Gastrocnemius medialis (tissue), 4 donors: ENCODE data around the gene CLUH.

Experiments
- CTCF ChIP-seq, 5 experiments: fragments of 450-650 bp in 3 of 5; fragments of 200-600 bp in 2 of 5; sonication (generic) in 2 of 5; IDR thresholded peaks in 4 of 5; conservative IDR thresholded peaks in 1 of 5; 1 replicate in 4 of 5; 2 replicates in 1 of 5; pipeline ENCODE4 v1.5.1; 2016 to 2019; ENCODE audit warnings: antibody characterized with exemption in 5 of 5, mild to moderate bottlenecking in 3 of 5, moderate library complexity in 3 of 5
- POLR2A ChIP-seq, 2 donors: fragments of 450-650 bp; IDR thresholded peaks; one replicate each; pipeline ENCODE4 v1.6.1; 2017; ENCODE audit warnings: antibody characterized with exemption in 2 of 2, mild to moderate bottlenecking in 2 of 2, moderate library complexity in 2 of 2

DNA sequence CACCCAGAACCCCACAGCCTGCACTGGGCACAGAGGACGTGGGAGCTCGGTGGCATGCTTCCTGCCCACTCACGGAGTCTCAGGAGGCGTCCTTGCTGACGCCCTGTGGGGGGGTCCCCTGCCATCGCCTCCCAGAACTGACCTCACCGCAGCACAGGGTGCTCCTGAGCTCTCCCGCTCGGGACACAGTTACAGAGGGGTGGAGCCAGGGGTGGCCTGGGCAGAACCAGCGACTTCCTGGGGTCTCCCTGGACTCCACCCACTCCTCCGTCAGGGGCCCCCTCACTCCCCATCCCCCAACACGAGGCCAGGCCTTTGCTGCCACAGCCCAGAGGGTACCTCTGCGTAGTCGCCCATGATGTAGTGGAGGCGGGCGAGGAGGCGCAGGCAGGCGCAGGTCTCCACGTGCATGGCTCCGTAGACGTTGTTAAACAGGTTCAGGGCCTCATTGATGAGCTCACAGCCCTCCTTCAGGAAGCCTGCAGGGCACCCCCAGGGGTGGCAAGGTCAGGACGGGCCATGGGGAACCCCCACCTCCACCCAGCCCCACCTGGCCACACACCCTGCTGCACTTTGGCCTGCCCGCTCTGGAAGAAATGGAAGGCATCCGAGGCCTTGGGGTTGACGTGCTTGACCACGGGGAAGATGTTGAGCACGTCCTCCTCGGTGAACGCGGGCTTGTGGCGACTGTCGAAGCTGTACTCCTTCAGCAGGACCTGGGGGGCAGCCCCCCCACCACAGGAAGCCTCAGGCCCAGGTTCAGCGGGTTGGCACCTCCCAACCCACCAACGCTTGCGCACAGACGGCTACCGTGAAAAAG is 17.8 kb downstream of the CLUH start:
- TF ChIP-seq CTCF (IDR thresholded peaks at IDR 0.05 in 4 of 5, conservative IDR thresholded peaks at IDR 0.05 in 1 of 5) (no peak), POLR2A (IDR thresholded peaks at IDR 0.05) (no peak)
